HEK293 (cell line): ENCODE data around the gene CTSE.

Experiments
- CTCF ChIP-seq: fragments of 450-650 bp; formaldehyde crosslinking; IDR thresholded peaks from 2 replicates; pipeline ENCODE4 v1.5.1; 2016; ENCODE audit warnings: missing biosample characterization, missing genetic modification characterization
- ZNF416 ChIP-seq: fragments of 450-650 bp; formaldehyde crosslinking; IDR thresholded peaks from 2 replicates; pipeline ENCODE4 v1.5.1; 2016; ENCODE audit warnings: missing biosample characterization, missing genetic modification characterization

- TF ChIP-seq ZNF416 = no peak
- TF ChIP-seq CTCF (tag by site-specific recombination) = no peak
Observed at GRCh38 chr1:205991237-205991636, 32.5 kb downstream of the CTSE start.
